ENCODE data around the gene STARD8. TPM values are rescaled to one million over a fixed set of nuclear protein-coding genes. Genes with fewer than 3 reads are reported as not detected.

Gene STARD8
- total and polyA plus RNA-seq, 2 donors (not counting 1 experiment from before 2014, with no cell fraction given): 0.33 to 0.54 TPM

DNA sequence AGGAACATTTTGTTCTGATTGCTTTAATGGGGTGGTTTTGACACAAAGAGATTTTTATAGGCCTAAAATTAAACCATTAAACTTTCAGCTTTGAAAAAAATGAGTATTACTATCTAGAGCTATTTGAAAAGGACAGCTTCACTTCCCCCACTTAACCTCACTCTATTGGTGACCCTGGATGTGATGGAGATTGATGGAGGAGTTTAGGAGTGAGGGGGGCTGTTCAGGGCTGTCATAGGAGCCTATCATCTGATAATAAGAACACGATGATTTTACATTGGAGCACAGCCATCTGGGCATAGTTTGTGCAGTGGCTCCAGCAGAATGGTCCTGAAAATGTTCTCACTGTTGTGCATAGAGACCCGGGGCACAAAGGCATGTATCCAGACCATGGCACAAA, 110.3 kb downstream of the STARD8 start:
- Mint-ChIP-seq H3K4me3 (no peak overlapping the region), H3K9me3 (ENCODE audit: insufficient read depth) (no peaks in the 10 kb centered on the region), H3K27ac (no peak overlapping the region), H3K27me3 (peaks cover 3% of the 10 kb centered on the region), H3K4me1 (no peaks in the 10 kb centered on the region)
- intact Hi-C loops (cut with micrococcal nuclease): no loop called here
- Histone ChIP-seq H3K9me3 (ENCODE audit: control extremely low read depth in 1 of 3, control insufficient read depth in 2 of 3, insufficient read depth in 1 of 3, low read length in 2 of 3) (no peaks in the 10 kb centered on the region), H2AFZ (ENCODE audit: insufficient read depth, low read depth, low read length, poor library complexity, severe bottlenecking) (no peak overlapping the region), H3K79me2 (ENCODE audit: control insufficient read depth, insufficient read depth, low read length) (no peaks in the 10 kb centered on the region), H3K27me3 (replicated peaks in 1 of 4; ENCODE audit: control extremely low read depth in 1 of 4, control insufficient read depth in 3 of 4, insufficient read depth in 4 of 4, low read length in 3 of 4) (no peaks in the 10 kb centered on the region), H3K4me3 (ENCODE audit: control extremely low read depth in 1 of 5, extremely low read depth in 1 of 5, insufficient read depth in 1 of 5, low read depth in 2 of 5, low read length in 4 of 5) (no peak overlapping the region), H3K9ac (ENCODE audit: low read length) (no peak overlapping the region), H3K4me2 (replicated peaks; ENCODE audit: low read depth, low read length, poor library complexity, severe bottlenecking) (no peak overlapping the region), H4K20me1 (ENCODE audit: control insufficient read depth, insufficient read depth, low read length, poor library complexity, severe bottlenecking) (no peaks in the 10 kb centered on the region), H3K27ac (ENCODE audit: low read length in 2 of 2) (no peak overlapping the region), H3K36me3 (replicated peaks in 1 of 2; ENCODE audit: control extremely low read depth in 1 of 2, control insufficient read depth in 1 of 2, extremely low read depth in 1 of 2, insufficient read depth in 2 of 2, low read length in 1 of 2) (no peaks in the 10 kb centered on the region), H3K4me1 (ENCODE audit: control insufficient read depth in 2 of 2, insufficient read depth in 2 of 2, low read length in 2 of 2) (no peaks in the 10 kb centered on the region)
- ATAC-seq (ENCODE audit: low read depth) (no peak), DNase-seq (no peak)
- CTCF ChIA-PET: no interaction called here
- POLR2A ChIA-PET: no interaction called here
- TF ChIP-seq EZH2 (IDR thresholded peaks at IDR 0.05; ENCODE audit: borderline replicate concordance, insufficient read depth, low read depth, low read length, poor library complexity, severe bottlenecking): no peak
- TF ChIP-seq, protein P1, sequence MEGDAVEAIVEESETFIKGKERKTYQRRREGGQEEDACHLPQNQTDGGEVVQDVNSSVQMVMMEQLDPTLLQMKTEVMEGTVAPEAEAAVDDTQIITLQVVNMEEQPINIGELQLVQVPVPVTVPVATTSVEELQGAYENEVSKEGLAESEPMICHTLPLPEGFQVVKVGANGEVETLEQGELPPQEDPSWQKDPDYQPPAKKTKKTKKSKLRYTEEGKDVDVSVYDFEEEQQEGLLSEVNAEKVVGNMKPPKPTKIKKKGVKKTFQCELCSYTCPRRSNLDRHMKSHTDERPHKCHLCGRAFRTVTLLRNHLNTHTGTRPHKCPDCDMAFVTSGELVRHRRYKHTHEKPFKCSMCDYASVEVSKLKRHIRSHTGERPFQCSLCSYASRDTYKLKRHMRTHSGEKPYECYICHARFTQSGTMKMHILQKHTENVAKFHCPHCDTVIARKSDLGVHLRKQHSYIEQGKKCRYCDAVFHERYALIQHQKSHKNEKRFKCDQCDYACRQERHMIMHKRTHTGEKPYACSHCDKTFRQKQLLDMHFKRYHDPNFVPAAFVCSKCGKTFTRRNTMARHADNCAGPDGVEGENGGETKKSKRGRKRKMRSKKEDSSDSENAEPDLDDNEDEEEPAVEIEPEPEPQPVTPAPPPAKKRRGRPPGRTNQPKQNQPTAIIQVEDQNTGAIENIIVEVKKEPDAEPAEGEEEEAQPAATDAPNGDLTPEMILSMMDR (IDR thresholded peaks at IDR 0.05): no peak
- WGBS (ENCODE audit: insufficient coverage): no CpG with 5 or more reads among the region's 2 CpGs

DNA sequence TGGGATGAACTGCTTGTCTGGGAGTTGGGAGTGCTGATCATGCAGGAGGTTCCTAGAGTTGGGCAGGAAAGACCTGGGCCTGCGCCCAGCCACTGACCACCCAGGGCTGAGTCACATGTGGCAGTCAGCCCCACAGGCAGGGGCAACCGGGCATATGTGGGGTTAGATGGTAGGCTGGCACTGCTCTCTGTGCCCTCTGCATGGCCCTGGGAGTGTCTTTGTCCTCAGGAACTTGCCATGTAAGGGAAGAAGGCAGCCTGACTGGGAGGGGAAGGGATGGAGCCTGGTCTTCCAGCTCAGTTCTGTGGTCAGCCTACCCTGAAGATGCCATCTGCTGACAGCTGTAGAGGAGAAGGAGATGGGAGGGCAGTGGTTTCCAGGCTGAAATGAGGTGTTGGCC, 111.2 kb downstream of the STARD8 start:
- no peaks in the 10 kb centered on the region for H3K4me1 ChIP-seq (ENCODE audit: control insufficient read depth in 2 of 2, insufficient read depth in 2 of 2, low read length in 2 of 2)
- Mint-ChIP-seq H3K27me3 (peaks cover 3% of the 10 kb centered on the region), H3K4me1 (no peaks in the 10 kb centered on the region), H3K27ac (no peak overlapping the region), H3K4me3 (no peak overlapping the region), H3K9me3 (ENCODE audit: insufficient read depth) (no peaks in the 10 kb centered on the region)
- no peak overlapping the region for H3K4me2 ChIP-seq (replicated peaks; ENCODE audit: low read depth, low read length, poor library complexity, severe bottlenecking)
- no peaks in the 10 kb centered on the region for H3K27me3 ChIP-seq (replicated peaks in 1 of 4; ENCODE audit: control extremely low read depth in 1 of 4, control insufficient read depth in 3 of 4, insufficient read depth in 4 of 4, low read length in 3 of 4)
- no peaks in the 10 kb centered on the region for H4K20me1 ChIP-seq (ENCODE audit: control insufficient read depth, insufficient read depth, low read length, poor library complexity, severe bottlenecking)
- intact Hi-C loops (cut with micrococcal nuclease): no loop called here
- no peaks in the 10 kb centered on the region for H3K36me3 ChIP-seq (replicated peaks in 1 of 2; ENCODE audit: control extremely low read depth in 1 of 2, control insufficient read depth in 1 of 2, extremely low read depth in 1 of 2, insufficient read depth in 2 of 2, low read length in 1 of 2)
- no peak overlapping the region for H3K9ac ChIP-seq (ENCODE audit: low read length)
- POLR2A ChIA-PET: no interaction called here
- ATAC-seq (ENCODE audit: low read depth): no peak
- no peaks in the 10 kb centered on the region for H3K79me2 ChIP-seq (ENCODE audit: control insufficient read depth, insufficient read depth, low read length)
- WGBS (ENCODE audit: insufficient coverage): 100% methylated on average over 1 of the region's 2 CpGs
- no peak overlapping the region for H2AFZ ChIP-seq (ENCODE audit: insufficient read depth, low read depth, low read length, poor library complexity, severe bottlenecking)
- no peak for DNase-seq
- H3K9me3 ChIP-seq (ENCODE audit: control extremely low read depth in 1 of 3, control insufficient read depth in 2 of 3, insufficient read depth in 1 of 3, low read length in 2 of 3): no peaks in the 10 kb centered on the region
- CTCF ChIA-PET: no interaction called here
- H3K4me3 ChIP-seq (ENCODE audit: control extremely low read depth in 1 of 5, extremely low read depth in 1 of 5, insufficient read depth in 1 of 5, low read depth in 2 of 5, low read length in 4 of 5): no peak overlapping the region
- no peak overlapping the region for H3K27ac ChIP-seq (ENCODE audit: low read length in 2 of 2)
- TF ChIP-seq, protein P1 (IDR thresholded peaks at IDR 0.05): no peak
- no peak for TF ChIP-seq EZH2 (IDR thresholded peaks at IDR 0.05; ENCODE audit: borderline replicate concordance, insufficient read depth, low read depth, low read length, poor library complexity, severe bottlenecking)

Data from B cell (primary cell).